Measurements from ENCODE around the gene MAP2K1. TPM values are rescaled to one million over a fixed set of nuclear protein-coding genes. Genes with fewer than 3 reads are reported as not detected.

The MAP2K1 gene
- total and polyA plus RNA-seq, 2 donors (not counting 1 experiment from before 2014, with no cell fraction given), result 32.9 to 40.0 TPM

DNA sequence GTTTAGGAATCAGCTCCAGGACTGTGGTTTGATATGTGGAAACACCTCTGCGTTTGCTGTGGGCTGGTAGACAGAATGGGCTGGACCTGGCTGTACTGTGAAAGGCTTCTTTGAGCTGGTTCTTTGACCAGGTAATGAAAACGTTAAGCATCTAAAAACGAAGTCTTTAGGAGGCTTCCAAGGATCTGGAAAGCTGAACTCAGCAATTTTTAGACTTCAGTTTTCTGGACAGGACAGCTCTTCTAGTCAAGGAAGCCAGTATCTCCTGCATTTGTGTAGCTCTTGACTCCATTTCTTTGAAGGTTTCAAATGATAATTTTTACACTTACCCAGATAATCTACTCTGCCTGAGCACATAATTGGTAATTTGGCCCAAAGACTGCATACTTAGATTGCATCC is 25.5 kb downstream of the MAP2K1 start:
- no peak for TF ChIP-seq EZH2 (IDR thresholded peaks at IDR 0.05; ENCODE audit: low read length, missing control alignments)
- TF ChIP-seq, protein P1, sequence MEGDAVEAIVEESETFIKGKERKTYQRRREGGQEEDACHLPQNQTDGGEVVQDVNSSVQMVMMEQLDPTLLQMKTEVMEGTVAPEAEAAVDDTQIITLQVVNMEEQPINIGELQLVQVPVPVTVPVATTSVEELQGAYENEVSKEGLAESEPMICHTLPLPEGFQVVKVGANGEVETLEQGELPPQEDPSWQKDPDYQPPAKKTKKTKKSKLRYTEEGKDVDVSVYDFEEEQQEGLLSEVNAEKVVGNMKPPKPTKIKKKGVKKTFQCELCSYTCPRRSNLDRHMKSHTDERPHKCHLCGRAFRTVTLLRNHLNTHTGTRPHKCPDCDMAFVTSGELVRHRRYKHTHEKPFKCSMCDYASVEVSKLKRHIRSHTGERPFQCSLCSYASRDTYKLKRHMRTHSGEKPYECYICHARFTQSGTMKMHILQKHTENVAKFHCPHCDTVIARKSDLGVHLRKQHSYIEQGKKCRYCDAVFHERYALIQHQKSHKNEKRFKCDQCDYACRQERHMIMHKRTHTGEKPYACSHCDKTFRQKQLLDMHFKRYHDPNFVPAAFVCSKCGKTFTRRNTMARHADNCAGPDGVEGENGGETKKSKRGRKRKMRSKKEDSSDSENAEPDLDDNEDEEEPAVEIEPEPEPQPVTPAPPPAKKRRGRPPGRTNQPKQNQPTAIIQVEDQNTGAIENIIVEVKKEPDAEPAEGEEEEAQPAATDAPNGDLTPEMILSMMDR (conservative IDR thresholded peaks at IDR 0.05 in 1 of 2, IDR thresholded peaks at IDR 0.05 in 1 of 2; ENCODE audit: low read depth in 1 of 2, low read length in 2 of 2), result no peak

DNA sequence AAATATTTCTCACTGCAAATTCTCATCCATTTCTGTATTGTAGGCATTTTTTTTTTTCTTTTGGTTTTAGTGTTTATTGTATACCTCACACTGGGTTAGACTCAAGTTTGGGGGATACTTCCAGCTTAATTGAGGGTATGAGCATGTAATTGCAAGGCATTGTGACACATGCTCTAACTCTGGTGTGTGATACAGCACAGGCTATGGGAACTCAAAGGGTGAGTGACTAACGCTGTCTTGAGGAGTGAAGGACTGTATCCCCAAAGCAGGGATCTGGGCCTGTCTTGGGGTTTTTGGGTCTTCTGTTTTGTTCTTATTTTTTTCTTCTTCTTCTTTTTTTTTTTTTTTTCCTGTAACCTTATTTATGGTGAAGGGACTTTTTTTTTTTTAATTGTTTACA is 26.9 kb downstream of the MAP2K1 start:
- H2AFZ ChIP-seq (ENCODE audit: low read length), result no peak overlapping the region
- no peaks in the 10 kb centered on the region for H3K4me1 ChIP-seq (ENCODE audit: control insufficient read depth, extremely low read depth, insufficient read depth, low read length)
- TF ChIP-seq, protein P1 (conservative IDR thresholded peaks at IDR 0.05 in 1 of 2, IDR thresholded peaks at IDR 0.05 in 1 of 2; ENCODE audit: low read depth in 1 of 2, low read length in 2 of 2), result no peak
- no peak for TF ChIP-seq EZH2 (IDR thresholded peaks at IDR 0.05; ENCODE audit: low read length, missing control alignments)
- H3K9ac ChIP-seq (ENCODE audit: insufficient read depth, low read length), result no peak overlapping the region
- no peak overlapping the region for H3K4me3 ChIP-seq (replicated peaks in 1 of 4; ENCODE audit: control extremely low read depth in 1 of 4, insufficient read depth in 1 of 4, low read depth in 3 of 4, low read length in 4 of 4)
- H3K27me3 ChIP-seq (ENCODE audit: control insufficient read depth, insufficient read depth, low read length), result no peaks in the 10 kb centered on the region
- no peak overlapping the region for H3K27ac ChIP-seq (ENCODE audit: insufficient read depth, low read length)
- H3K9me3 ChIP-seq (ENCODE audit: control insufficient read depth, insufficient read depth, low read depth, low read length), result no peaks in the 10 kb centered on the region
- no peak for DNase-seq (ENCODE audit: low read depth in 2 of 2)
- H3K36me3 ChIP-seq (ENCODE audit: control insufficient read depth, insufficient read depth, low read length), result no peaks in the 10 kb centered on the region
- H3K4me2 ChIP-seq (ENCODE audit: extremely low read depth, insufficient read depth, low read length), result no peak overlapping the region
- no peaks in the 10 kb centered on the region for H4K20me1 ChIP-seq (ENCODE audit: control insufficient read depth, extremely low read depth, insufficient read depth, low read length)
- peaks cover 46% of the 10 kb centered on the region for H3K79me2 ChIP-seq (ENCODE audit: control insufficient read depth, insufficient read depth, low read length)

More for the DNA sequence above, 25.5 kb downstream of the MAP2K1 start:
- H3K27ac ChIP-seq (ENCODE audit: insufficient read depth, low read length), result no peak overlapping the region
- no peaks in the 10 kb centered on the region for H3K4me1 ChIP-seq (ENCODE audit: control insufficient read depth, extremely low read depth, insufficient read depth, low read length)
- H3K4me2 ChIP-seq (ENCODE audit: extremely low read depth, insufficient read depth, low read length), result no peak overlapping the region
- no peaks in the 10 kb centered on the region for H3K9me3 ChIP-seq (ENCODE audit: control insufficient read depth, insufficient read depth, low read depth, low read length)
- H2AFZ ChIP-seq (ENCODE audit: low read length), result no peak overlapping the region
- no peak overlapping the region for H3K9ac ChIP-seq (ENCODE audit: insufficient read depth, low read length)
- H3K27me3 ChIP-seq (ENCODE audit: control insufficient read depth, insufficient read depth, low read length), result no peaks in the 10 kb centered on the region
- H3K4me3 ChIP-seq (replicated peaks in 1 of 4; ENCODE audit: control extremely low read depth in 1 of 4, insufficient read depth in 1 of 4, low read depth in 3 of 4, low read length in 4 of 4), result no peak overlapping the region
- peaks cover 47% of the 10 kb centered on the region for H3K79me2 ChIP-seq (ENCODE audit: control insufficient read depth, insufficient read depth, low read length)
- H3K36me3 ChIP-seq (ENCODE audit: control insufficient read depth, insufficient read depth, low read length), result no peaks in the 10 kb centered on the region
- H4K20me1 ChIP-seq (ENCODE audit: control insufficient read depth, extremely low read depth, insufficient read depth, low read length), result no peaks in the 10 kb centered on the region
- DNase-seq (ENCODE audit: low read depth in 2 of 2), result no peak

DNA sequence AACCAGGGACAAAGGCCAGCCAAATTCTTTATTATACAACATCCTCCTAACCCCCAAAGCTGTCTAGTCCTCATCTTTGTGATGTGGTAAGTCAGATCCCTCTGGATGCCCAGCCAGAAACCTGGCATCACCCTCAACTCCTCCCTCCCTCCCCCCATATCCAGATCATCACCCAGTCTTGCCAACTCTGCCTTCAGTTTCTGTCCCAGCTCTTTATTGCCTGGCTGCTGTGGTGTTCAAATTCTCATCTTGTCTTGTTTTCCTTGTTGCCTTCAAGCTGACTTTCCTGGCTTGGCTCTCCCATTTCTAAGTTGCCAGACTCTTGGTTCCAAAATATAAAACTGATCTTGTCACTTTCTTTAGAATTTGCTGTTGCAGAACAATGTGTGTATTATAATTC is 28.6 kb downstream of the MAP2K1 start:
- Histone ChIP-seq H3K9ac (ENCODE audit: insufficient read depth, low read length) (no peak overlapping the region), H3K27me3 (ENCODE audit: control insufficient read depth, insufficient read depth, low read length) (no peaks in the 10 kb centered on the region), H3K79me2 (ENCODE audit: control insufficient read depth, insufficient read depth, low read length) (peaks cover 45% of the 10 kb centered on the region), H3K4me2 (ENCODE audit: extremely low read depth, insufficient read depth, low read length) (no peak overlapping the region), H3K36me3 (ENCODE audit: control insufficient read depth, insufficient read depth, low read length) (no peaks in the 10 kb centered on the region), H3K4me3 (replicated peaks in 1 of 4; ENCODE audit: control extremely low read depth in 1 of 4, insufficient read depth in 1 of 4, low read depth in 3 of 4, low read length in 4 of 4) (no peak overlapping the region), H2AFZ (ENCODE audit: low read length) (no peak overlapping the region), H3K4me1 (ENCODE audit: control insufficient read depth, extremely low read depth, insufficient read depth, low read length) (no peaks in the 10 kb centered on the region), H3K27ac (ENCODE audit: insufficient read depth, low read length) (no peak overlapping the region), H3K9me3 (ENCODE audit: control insufficient read depth, insufficient read depth, low read depth, low read length) (no peaks in the 10 kb centered on the region), H4K20me1 (ENCODE audit: control insufficient read depth, extremely low read depth, insufficient read depth, low read length) (no peaks in the 10 kb centered on the region)
- no peak for TF ChIP-seq EZH2 (IDR thresholded peaks at IDR 0.05; ENCODE audit: low read length, missing control alignments)
- TF ChIP-seq, protein P1 (conservative IDR thresholded peaks at IDR 0.05 in 1 of 2, IDR thresholded peaks at IDR 0.05 in 1 of 2; ENCODE audit: low read depth in 1 of 2, low read length in 2 of 2), result no peak
- DNase-seq (ENCODE audit: low read depth in 2 of 2), result no peak

Data from fibroblast of lung (primary cell).